CD4-positive, alpha-beta T cell treated with Interleukin-6 for 4 hours (primary cell): ENCODE results near the gene PPA2.
"Not testable (repeated sequence)": the region's sequence is repeated elsewhere in the genome, so short reads cannot be mapped to it uniquely, and the experiment has no call there.

ENCODE experiments used
- DNase-seq: peaks from one replicate; pipeline ENCODE4 v3.0.0-alpha.2; 2020; ENCODE audit warnings: mixed read lengths

PPA2 gene

GRCh38 chr4:105473324-105474098 lies at the start of gene PPA2:
TSS of gene PPA2 (minus strand) at chr4:105474062. CDS start at chr4:105474050, 12 bp downstream.
- DNase-seq = peak; percentile 75

DNA sequence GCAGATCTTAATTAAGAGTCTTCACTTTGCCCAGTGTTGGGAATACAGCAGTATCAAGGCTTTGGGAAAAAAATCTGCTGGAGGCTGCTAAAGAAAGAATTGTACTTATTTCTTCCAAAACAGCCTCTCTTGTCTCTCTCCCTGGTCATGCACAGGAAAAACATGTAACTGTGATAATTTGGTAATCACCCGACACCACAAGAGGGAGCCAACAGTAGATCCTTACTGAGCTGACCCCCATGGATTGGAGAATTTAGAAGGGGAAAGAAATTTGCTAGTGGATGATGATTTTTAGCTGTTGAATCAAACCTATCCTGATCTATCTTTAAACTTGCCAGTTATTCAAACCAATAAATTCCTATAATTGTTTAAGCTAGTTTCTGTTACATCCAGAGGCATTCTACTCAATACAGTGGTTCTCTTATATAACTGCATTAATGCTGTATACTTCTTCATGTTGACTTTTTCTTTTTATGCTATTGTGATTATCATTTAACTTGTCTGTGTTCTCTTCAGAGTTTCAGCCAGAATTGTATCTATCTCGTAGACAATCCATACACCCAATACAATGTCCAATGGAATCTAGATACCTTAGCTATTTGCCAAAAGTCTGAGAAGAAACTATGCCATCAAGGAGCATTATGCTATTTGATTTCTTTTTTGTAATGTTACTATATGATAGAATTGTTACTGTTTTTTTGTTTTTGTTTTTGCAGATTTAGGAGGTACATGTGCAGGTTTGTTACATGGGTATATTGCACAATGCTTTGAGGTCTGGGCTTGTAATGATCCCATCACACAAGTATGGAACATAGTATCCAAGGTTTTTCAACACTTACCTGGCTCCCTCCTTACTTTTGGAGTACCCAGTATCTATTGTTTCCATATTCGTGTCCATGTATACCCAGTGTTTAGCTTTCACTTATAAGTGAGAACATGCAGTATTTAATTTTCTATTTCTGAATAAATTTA lies 47.2 kb upstream of the PPA2 start:
- peak; percentile 2 for DNase-seq

DNA sequence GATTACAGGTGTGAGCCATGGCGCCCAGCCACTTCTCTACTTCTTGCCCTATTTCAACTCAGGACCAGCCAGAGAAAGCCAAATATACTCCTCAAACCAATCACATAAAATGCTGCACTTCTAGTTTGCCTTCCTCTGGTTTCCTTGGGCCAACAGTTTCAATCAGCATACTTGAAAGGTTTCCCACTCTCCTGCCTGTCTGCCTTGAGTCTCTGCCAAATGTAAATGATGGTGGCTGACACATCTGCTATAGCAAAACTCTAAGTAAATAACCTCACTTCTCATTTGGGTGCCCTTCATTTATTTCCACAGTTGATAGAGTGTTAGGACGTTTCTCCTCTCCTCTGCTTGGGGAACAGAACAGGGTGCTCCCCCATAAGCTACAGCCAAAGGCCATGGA lies 36.4 kb upstream of the PPA2 start:
- no peak for DNase-seq

DNA sequence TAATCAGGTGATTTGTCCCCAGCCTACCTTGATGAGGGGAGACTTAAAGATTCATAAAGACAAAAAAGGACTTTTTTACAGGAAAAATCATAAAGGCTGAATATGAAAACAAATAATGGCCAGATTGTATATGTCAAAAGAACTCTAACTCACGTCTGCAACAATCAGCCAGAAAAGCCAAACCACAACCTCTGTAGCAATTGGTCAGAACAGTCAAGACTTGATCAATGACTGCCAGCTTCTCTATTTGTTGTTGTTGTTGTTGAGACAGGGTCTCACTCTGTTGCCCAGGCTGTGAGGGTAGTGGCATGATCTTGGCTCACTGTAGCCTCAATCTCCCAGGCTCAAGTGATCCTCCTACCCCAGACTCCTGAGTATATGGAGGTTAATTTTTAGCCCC lies 35.9 kb upstream of the PPA2 start:
- no peak for DNase-seq

- no peak for DNase-seq
Observed at GRCh38 chr4:105509291-105509690, 35.4 kb upstream of the PPA2 start.

- no peak for DNase-seq
Observed at GRCh38 chr4:105504744-105505143, 30.9 kb upstream of the PPA2 start.

DNA sequence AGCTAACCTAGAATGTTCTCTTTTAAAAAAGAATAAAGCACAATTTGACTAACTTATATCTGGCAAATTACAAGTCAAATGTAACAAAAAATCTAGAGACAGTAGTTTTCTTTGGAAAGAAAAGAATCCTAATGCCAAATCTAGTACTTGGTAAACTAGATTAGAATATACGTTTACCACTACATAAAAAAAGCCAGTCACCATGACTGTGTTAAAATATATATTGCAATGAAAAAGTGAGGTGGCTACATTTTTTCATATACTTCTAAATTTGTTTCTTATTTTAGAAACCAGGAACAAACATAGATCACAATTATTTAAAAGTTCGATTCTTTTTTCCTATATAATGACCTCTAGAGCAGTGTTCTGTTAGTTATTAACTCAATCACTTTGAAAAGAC lies 29.6 kb upstream of the PPA2 start:
- no peak for DNase-seq

DNA sequence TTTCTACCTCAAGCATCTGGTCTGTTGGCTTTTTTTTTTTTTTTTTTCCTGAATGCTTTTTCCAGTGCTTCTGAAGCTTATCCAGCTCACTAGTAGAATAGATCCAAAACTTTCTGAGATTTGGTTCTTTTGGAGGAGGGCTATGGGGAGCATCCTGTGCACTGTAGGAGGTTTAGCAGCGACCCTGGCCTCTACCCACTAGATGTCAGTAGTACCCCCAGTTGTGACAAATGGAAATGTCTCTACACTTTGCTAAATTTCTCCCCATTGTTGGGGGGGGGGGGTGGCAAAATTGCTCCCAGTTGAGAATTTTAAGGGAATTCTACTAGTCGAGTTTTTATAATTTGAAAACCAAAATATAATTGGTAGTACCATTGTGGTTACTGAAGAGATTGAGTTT lies 23.0 kb upstream of the PPA2 start:
- DNase-seq = no peak

DNA sequence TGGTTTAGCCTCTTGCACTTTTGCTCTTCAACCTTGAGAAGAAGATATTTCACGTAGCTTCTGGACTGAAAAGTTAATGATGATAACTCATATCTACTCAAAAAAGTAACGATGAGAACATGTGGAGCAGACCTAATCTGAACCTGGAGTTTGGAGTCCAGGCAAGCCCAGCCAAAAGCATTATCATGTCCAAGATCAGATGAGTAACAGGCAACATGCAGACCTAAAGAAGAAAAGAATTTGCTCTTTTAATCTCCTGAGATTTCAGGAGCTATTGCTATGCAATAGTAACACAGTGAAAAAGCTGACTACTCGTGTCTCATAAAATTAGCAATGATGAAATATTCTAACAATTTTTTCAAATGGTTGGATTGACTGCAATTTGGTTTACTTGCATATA lies 21.8 kb upstream of the PPA2 start:
- no peak for DNase-seq

- DNase-seq = no peak
Observed at GRCh38 chr4:105490523-105490922, 16.7 kb upstream of the PPA2 start.

- no peak for DNase-seq
Observed at GRCh38 chr4:105483840-105484239, 10.0 kb upstream of the PPA2 start.

DNA sequence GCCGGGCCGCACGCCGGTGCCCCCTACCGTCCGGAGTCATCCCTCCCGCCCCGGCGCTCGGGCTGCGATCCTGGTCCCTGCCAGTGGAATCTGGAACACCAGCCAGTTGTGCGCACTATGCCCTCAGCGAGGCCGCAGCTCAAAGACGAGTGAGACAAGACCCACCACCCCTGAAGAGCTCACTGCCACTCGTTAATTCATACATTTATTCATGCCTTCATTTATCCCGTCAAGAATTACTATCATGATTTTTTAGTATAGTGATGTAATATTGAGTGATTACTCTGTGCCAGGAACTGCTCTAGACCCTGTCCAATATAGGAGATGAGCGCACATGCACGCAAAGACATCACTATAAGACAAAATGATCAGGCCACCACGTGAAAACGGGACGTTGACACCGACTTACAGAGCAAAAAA lies 247 bp upstream of the PPA2 start:
- peak; percentile 84 for DNase-seq

DNA sequence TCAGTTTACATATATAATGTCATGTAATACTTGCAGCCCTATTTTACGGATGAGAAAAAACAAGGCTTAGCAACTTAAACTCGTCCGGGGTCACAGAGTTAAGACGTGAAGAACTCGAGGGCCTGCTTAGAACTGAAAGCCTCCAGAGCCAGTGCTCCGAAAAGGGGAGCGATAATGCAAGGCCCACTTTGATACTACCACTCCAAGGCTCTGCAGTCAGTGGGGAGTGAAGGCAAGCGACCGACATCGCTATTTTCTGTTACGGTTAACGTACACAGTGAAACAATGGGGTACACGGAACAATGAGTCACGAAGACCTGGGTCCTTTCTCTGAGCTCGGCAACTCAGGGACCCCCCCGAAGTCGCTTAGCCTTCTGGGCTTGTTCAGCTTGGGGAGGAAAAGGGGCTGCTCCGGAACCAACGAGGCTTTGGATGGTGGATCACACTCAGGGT lies 965 bp downstream of the PPA2 start:
- no peak for DNase-seq

GRCh38 chr4:105471566-105472176 lies 2.2 kb downstream of the PPA2 start:
- peak; percentile 75 for DNase-seq

- no peak for DNase-seq
Observed at GRCh38 chr4:105470766-105471165, 3.1 kb downstream of the PPA2 start.

- DNase-seq = no peak
Observed at GRCh38 chr4:105469736-105470135, 4.1 kb downstream of the PPA2 start.

DNA sequence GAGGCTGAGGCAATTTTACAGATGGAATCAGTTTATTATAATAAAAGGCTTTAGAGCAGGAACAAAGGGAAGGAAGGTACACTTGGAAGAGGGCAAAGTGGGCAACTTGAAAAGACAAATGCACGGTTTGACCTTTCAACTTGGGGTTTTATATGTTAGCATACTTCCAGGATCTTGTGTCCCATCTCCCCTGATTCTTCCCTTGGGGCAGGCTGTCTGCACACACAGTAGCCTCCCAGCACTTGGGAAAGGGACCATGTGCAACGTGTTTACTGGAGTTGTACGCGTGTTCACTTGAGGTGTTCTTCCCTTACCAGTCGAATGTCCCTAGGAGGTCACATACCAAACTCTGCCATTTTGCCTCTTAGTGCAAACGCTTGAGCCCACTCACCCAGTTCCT lies 7.3 kb downstream of the PPA2 start:
- DNase-seq = no peak

- not testable (repeated sequence) for DNase-seq
Observed at GRCh38 chr4:105464563-105464962, 9.3 kb downstream of the PPA2 start.

DNA sequence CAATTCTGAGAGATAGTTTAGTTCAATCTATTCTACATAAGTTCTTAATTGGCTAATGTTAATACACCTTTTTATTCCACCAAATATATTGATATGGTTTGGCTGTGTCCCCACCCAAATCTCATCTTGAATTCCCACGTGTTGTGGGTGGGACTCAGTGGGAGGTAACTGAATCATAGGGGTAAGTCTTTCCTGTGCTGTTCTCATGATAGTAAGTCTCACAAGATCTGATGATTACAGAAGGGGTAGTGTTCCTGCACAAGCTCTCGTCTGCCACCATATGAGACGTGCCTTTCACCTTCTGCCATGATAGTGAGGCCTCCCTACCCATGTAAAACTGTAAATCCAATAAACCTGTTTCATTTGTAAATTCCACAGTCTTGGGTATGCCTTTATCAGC lies 11.3 kb downstream of the PPA2 start:
- DNase-seq = no peak

- no peak for DNase-seq
Observed at GRCh38 chr4:105461621-105462382, 12.1 kb downstream of the PPA2 start.

DNA sequence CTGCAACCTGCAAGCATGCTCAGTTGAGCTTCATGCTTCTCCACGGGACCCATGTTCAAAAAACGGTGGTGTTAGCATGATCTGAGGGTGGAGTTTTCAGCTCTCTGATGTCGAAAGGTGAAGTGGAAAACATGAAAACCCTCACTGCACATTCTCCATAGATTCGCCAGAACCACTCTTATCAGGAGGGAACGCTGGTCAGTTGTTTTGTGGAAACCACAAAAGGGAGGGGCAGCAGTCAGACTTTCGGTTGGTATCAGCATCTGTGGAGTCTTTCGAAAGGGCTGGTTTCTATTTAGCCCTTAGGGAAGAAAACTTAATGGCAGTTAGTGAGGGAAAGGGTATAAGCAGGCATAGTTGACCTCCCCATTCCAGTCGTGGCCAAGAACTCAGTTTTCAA lies 12.6 kb downstream of the PPA2 start:
- DNase-seq = no peak

GRCh38 chr4:105460306-105460705 lies 13.6 kb downstream of the PPA2 start:
- DNase-seq = no peak

- DNase-seq = not testable (repeated sequence)
Observed at GRCh38 chr4:105458541-105458940, 15.3 kb downstream of the PPA2 start.
